GM18505 (cell line): ENCODE results near the gene SNAI3.
A peak's percentile ranks its signal among the peaks of the same experiment; 100 is the strongest.
"Not testable (repeated sequence)": the region's sequence is repeated elsewhere in the genome, so short reads cannot be mapped to it uniquely, and the experiment has no call there.

Source experiments
- ATAC-seq: cut with Tn5 transposase; IDR thresholded peaks from one replicate; pipeline ENCODE4 v1.9.1; 2021; ENCODE audit not compliant: unreplicated experiment
- POLR2A ChIP-seq: IDR thresholded peaks from 4 replicates; pipeline ENCODE4 v1.6.1; 2011; ENCODE audit warnings: borderline replicate concordance; ENCODE audit not compliant: insufficient read depth, insufficient read length; ENCODE audit errors: extremely low read depth

SNAI3 gene

DNA sequence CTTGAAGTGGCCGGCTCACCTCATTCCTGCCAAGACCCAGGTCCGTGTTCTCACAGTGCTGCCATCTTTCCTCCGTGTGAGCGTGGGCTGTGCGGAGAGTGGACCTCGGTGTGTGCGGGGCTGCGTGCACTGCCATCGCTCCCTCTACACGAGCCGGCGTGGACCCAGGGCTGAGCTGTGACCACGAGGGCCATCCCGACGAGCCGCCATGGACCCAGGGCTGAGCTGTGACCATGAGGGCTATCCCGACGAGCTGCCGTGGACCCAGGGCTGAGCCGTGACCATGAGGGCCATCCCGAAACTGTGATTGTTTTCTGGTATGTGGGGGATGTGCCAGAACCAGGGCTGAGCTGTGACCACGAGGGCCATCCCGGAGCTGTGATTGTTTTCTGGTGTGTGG lies 14.5 kb downstream of the SNAI3 start:
- ATAC-seq: no peak
- TF ChIP-seq POLR2A: no peak

- no peak for ATAC-seq
- TF ChIP-seq POLR2A: no peak
Observed at GRCh38 chr16:88669980-88670379, 16.3 kb downstream of the SNAI3 start.

GRCh38 chr16:88669493-88669892 lies 16.8 kb downstream of the SNAI3 start:
- not testable (repeated sequence) for ATAC-seq

- ATAC-seq: no peak
- TF ChIP-seq POLR2A: no peak
Observed at GRCh38 chr16:88667461-88667860, 18.8 kb downstream of the SNAI3 start.

GRCh38 chr16:88665570-88665969 lies 20.7 kb downstream of the SNAI3 start:
- ATAC-seq: no peak
- no peak for TF ChIP-seq POLR2A

DNA sequence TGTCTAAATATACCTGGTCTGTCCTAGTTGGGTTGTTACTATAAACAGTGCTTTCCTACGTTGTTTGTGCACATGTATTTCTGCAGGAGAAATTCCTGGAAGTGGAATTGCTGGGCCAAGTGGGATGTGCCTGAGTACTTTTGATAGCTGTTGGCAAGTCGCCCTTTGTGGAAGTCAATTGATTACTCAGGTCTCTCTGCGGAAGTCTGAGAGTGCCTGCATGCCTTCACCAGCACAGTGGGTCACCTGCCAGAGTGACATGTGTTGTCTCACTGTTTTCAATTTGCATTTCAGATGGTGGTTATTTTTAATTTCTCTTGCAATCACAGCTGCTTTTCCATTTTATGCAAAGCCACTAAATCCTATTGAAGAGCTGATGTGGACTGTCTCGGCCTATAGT lies 21.2 kb downstream of the SNAI3 start:
- TF ChIP-seq POLR2A: no peak
- no peak for ATAC-seq

GRCh38 chr16:88662843-88663606 lies 23.3 kb downstream of the SNAI3 start, which contains the start of gene MVD:
Gene MVD, minus strand, starts transcription at chr16:88663091. Its CDS starts 11 bp downstream, at chr16:88663080.
- peak; percentile 96 for ATAC-seq
- peak; percentile 89 for TF ChIP-seq POLR2A

DNA sequence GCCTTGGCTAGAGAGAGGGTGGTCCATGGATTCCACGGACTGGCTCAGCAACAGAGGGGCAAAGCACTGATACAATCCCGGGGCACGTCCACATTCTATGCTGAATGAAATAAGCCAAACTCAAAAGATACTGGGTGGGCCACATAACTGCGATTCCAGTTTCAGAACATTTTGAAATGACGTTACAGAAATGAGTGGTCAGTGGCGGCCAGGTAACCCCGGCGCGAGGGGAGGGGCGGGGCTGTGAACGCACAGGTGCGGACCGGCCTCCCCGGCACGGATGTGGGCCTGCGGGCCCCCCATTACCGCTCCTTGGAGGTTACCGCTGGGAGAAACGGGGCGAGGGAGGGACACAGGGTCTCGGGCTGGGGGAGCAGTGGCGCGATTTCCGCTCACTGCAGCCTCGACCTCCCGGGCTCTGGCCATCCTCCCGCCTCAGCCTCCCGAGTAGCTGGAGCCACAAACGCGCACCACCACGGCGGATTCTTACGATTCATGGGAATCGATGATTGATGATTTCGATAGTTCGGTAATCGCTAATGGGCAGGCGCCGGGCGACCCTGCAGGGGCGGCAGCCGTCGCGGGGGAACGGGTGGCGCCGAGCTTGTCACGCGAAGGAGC lies 24.0 kb downstream of the SNAI3 start:
- TF ChIP-seq POLR2A: no peak
- peak; percentile 5 for ATAC-seq

DNA sequence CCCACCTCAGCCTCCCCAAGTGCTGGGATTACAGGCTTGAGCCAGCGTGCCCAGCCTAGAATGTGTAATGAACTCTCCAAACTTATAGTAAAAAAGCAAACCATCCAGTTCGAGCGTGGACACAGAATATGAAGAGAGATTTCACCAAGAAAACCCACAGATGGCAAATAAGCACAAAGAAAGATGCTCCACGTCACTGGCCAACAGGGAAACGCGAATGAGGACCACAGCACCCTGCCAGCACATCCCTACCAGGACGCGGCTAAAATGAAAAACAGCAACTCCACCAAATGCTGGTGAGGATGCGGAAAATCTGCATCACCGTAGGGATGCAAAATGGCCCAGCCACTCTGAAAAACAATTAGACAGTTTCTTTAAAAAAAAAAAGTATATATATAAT lies 24.8 kb downstream of the SNAI3 start:
- ATAC-seq: no peak
- TF ChIP-seq POLR2A: no peak

DNA sequence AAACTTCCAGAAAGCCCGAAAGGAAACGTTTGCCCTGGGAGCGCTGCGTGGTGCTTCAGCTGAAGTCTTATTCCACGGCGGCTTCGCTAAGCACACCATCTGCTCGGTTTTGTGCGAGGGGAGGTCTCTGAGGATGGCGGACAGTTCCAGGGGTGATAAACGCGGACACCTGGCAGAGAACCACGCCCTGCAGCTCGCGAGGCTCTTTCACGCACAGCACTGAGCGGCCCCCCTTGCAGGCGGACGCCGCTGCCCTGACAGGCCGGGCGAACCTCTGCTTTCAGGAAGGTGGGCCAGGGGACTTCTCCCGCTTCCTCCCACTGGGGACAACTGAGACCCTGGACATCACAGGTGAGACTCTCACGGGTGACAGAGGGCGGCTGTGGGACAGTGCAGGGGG lies 27.1 kb downstream of the SNAI3 start:
- ATAC-seq: no peak
- TF ChIP-seq POLR2A: no peak

DNA sequence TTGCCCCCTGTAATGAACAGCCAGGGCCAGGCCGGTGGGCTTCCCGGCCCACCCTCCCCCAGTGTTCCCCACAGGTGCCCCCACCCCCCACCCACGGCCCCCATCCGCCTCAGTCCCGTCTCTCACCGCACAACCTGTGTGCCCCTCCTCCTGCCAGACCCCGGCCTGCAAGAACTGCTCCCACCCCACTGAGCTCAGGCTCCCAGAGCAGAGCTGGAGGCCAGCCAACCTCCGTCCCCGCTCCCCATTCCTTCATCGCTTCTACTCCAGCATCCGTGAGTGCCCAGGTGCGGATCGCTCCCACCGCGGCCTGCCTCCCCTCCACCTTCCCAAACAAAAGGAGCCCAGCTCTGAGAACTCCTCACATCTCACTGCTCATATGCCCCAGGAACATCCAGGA lies 27.6 kb downstream of the SNAI3 start:
- no peak for TF ChIP-seq POLR2A
- ATAC-seq: no peak

GRCh38 chr16:88657371-88657770 lies 28.9 kb downstream of the SNAI3 start:
- ATAC-seq: no peak

DNA sequence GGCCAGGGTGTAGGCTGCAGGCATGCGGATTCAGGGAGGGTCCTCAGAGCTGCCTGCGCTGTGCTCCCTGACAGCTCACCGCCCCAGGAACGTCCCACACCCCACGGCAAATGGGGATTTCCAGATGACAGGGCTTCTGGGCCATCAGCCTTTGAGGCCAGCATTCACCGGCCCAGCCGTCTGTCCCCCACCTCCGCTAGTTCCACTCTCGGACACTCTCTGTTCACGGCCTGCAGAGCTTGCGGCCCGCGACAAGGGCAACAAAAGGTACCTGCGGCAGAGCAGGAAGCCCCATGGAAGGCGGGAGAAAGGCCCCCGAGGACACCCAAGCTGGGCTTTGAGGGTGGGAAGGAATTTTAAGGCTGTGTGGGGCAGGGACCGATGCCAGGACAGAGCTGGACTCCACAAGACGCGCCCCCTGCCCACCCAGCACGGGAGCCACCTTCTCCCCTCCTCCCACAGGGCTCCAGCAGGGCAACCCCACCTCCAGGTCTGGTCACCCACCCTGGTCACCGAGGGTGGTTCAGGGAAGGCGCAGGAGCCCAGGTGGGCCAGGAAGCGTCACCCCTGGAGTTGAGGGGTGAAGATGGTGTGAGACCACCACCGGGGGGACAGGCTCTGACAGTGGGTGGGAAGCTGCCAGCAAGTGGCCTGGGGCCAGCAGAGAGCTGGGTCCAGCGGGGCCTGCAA lies 29.9 kb downstream of the SNAI3 start:
- TF ChIP-seq POLR2A: no peak
- ATAC-seq: no peak

More at GRCh38 chr16:88657371-88657770, 28.9 kb downstream of the SNAI3 start:
- no peak for TF ChIP-seq POLR2A
